Posterior cingulate gyrus (tissue), 11 donors: ENCODE data around the gene CIRBP.
A peak's percentile ranks its signal among the peaks of the same experiment; 100 is the strongest.

ENCODE experiments used
- DNase-seq, 10 donors: peaks; one replicate each; pipeline versions ENCODE4 v3.0.0 to v3.0.0-alpha.2; 2020 to 2021; ENCODE audit warnings: mixed read lengths in 3 of 10
- intact Hi-C: fragments of 100-400 bp; cut with DNase I; formaldehyde crosslinking; loops from one replicate; pipeline ENCODE4 v1.15.1; 2023

Gene CIRBP

DNA sequence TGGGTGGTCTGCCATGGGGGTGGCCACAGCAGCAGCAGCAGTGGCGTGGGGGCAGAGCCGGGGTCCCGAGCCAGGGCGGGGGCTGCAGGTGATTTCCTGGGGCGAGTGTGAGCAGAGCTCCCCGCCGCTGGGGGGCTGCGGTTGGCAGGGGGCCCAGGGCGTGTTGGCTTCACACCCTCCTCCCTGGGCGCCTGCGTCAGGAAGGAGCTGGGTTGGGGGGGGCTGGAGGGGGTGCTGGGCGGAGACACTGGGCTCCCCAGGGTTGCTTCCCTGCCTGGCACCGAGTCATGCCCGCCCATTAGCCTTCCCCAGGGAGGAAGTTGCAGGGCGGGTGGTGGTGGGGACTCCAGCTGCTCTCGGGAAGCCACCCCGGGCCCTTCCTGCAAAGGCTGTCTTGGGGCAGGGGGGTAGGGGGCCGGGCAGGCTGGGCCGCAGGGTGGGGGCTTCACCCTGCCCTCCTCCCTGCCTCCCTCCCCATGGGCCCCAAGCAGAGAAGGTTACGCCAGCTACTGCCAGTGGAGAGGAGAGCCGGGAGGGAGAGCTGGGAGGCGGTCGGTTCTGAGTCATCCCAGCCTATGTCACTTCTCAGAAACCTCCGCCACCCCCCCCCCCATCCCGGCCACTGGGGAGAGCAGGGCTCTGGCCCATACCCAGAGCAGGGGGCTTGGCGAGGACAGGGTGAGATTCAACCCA lies 16.2 kb upstream of the CIRBP start:
- intact Hi-C loops, result no loop called here
- peak; percentile 77 to 98 (median 88) for DNase-seq

DNA sequence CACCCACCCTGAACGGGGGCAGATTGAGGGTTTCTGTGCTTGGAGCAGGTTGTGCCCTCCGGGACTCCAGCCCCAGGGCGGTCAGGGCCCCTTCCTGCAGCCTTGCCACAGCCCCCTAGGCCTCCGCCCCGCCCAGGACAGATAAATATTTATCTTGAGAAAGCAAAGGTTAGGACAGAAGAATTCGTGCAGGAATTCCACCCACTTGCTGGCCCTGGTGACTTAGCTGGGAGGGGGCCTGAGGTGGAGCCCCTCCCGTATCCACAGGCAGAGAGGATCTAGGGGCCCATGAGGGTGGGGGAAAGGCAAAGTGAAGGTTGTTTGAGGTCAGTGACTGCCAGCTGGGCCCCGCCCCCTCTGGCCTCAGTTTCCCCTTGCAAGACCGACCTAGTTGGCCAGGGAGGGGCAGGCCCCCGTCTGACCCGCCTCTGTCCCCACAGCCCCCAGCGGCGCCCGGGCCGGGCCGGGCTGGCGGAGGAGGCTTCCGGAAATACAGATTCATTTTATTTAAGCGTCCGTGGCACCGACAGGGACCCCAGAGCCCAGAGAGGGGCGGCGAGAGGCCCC lies 15.5 kb upstream of the CIRBP start:
- DNase-seq, result peak in 1 of 10 donors; percentile 85
- intact Hi-C loops, result no loop called here

DNA sequence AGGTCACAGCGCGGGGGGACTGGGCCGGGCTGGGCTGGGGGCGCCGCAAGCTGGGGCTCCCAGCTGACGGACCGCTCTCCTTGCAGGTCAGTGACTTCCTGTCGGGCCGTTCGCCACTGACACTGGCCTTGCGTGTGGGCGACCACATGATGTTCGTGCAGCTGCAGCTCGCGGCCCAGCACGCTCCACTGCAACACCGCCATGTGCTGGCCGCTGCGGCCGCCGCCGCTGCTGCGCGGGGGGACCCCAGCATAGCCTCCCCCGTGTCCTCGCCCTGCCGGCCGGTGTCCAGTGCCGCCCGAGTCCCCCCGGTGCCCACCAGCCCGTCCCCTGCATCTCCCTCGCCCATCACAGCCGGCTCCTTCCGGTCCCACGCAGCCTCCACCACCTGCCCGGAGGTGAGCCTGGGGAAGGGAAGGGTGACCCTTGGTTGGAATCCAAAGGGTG lies 15.0 kb upstream of the CIRBP start:
- peak in 7 of 10 donors; percentile 57 to 96 (median 74) for DNase-seq
- intact Hi-C loops, result no loop called here

DNA sequence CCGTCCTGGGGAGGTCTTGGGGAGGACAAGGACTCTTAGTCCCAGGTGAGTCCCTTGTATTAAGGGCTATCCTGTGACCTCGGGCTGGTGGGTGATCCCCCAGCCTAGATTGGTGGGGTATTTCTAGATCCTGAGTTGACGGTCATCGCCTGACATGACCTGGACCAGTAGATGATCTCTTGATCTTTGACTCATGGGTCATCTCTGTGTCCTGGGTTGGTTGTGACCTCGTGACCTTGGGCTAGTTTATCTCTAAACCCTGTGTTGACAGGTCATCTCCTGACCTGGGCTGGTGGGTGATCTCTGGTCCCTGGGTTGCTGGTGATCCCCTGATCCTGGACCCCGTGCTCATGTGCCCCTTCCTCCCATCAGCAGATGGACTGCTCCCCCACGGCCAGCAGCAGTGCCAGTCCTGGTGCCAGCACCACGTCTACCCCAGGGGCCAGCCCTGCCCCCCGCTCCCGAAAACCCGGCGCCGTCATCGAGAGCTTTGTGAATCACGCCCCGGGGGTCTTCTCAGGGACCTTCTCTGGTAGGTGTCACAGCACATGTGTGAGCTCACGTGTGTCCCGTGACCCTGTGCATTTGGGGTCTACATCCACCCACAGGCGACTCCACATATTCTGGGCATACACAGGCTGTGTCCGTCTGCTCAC lies 14.5 kb upstream of the CIRBP start:
- DNase-seq, result no peak
- intact Hi-C loops, result no loop called here

DNA sequence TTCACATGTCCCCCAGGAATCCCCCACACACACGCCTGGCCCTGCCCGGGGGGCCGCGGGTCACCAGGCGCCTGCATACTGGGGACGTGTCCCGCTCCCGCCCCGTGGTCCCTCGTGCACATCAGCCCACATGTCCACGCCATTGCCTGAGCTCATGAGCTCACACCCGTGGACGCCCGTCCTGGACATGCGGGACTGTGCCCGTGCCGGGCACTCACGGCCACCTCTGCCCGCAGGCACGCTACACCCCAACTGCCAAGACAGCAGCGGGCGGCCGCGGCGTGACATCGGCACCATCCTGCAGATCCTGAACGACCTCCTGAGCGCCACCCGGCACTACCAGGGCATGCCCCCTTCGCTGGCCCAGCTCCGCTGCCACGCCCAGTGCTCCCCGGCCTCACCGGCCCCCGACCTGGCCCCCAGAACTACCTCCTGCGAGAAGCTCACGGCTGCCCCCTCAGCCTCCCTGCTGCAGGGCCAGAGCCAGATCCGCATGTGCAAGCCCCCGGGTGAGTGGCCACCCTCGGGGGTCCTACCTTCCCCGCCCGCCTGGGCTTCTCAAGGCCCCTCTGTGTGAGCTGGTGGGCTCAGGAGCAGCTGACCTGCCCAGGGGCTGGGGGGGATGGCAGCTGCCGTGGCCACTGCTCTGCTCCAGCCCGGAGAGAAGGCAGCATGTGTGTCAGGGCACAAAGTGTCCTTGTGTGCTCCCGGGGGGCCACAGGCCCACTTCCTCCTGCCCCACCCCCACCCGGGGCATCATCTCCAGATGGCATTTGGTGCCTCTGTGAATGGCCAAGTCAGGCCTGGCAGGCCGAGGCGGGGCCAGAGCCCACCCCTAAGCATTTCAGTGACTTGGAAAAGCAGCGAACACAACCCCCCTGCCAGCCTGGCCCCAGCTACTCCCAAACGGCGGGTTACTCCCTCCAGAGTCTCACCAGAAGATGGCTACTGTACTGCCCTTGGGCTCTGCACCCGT lies 13.7 kb upstream of the CIRBP start:
- intact Hi-C loops, result no loop called here
- peak in 9 of 10 donors; percentile 66 to 98 (median 80) for DNase-seq

DNA sequence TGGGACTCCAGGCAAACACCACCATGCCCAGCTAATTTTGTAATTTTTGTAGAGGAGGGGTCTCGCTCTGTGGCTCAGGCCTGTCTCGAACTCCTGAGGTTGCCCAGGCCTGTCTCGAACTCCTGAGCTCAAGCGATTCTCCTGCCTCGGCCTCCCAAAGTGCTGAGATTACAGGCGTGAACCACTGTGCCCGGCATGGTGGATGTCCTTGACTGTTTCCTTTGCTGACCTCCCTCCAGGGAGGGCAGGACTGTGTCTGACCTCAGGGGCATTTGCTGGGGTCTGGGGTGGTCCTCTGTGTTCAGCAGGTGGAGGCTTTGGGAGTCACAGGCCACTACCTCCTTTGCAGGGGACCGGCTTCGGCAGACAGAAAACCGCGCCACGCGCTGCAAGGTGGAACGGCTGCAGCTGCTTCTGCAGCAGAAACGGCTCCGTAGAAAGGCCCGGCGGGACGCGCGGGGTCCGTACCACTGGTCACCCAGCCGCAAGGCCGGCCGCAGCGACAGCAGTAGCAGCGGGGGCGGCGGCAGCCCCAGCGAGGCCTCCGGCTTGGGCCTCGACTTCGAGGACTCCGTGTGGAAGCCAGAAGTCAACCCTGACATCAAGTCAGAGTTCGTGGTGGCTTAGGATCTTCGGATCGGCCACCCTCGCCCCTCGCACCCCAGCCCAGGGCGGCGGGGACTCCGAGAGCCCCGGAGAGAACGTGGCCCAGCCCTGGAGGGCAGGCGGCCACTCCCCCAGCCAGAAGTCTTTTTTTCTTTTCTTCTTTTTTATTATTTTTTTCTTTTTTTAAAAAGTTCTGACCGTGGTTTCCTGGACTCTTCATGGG lies 12.3 kb upstream of the CIRBP start:
- intact Hi-C loops, result no loop called here
- DNase-seq, result peak in 1 of 10 donors; percentile 11

DNA sequence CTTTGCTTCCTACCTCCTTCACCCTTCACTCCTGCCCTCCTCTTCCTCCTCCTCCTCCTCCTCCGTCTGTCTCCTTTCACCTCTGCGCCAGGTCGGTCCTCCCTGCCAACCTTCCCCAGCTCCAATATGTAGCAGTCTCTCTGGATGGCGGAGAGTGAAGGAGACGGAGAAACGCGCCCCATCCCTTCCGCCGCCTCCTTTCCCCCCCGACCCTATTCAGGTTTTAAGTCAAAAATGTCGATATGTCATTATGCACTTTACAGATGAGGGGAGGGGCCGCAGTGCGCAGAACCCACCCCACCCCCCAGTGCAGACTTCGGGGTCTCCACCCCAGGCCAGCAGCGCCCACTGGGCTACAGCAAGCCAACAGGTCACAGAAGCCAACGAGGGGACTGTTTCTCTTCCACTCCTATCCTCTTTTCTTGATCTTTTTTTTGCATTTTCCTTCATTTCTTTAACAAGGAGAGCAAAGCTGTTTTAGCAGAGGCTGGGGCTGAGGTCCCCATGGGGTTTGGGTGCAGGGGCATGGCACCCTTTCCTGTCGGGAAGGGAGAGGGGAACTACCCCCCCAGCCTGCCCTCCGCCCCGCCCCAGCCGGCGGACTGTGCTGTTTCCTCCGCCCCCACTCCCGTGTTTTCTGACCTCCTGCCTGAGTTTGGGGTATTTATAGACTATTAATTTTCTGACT lies 11.5 kb upstream of the CIRBP start:
- DNase-seq, result no peak
- intact Hi-C loops, result no loop called here

DNA sequence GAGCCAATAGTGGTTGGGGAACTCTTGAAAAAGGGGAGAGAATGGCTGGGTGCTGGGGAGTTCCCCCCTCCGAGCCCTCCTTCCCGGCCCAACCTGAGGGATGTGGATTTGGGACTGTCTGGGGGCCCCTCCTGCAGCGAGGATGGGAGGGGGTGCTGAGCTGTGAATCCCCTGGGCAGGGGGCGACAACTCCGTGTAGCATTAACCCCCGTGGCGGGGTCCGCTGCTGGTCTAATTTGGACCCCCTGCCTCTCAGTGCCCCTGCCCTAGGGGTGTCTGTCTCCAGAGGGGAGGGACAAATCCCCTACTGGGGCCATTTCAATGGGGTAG lies 11.0 kb upstream of the CIRBP start:
- DNase-seq, result no peak
- intact Hi-C loops, result no loop called here

DNA sequence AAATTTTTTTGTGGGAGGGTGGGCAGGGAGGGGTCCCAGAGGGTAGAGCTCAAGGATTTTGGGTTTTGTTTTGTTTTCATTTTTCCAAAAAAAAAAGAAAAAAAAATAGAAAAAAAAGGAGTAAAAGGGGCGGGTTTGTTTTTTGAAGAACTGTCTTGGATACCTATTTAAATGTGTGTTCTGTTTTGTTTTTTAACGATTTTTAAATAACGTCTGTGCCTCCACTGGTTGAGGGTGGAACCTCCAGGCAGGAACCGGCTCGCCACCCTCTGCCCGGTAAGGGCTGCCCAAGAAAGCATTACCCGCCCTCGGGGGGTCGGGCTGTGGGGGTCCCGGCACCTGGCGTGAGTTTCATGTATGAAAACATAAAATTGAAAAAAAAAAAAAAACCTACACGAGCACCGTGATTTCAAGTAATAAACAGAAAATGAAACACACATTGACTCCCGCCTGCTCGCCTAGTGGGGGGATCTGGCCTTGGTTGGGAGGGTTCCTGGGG lies 10.4 kb upstream of the CIRBP start:
- no peak for DNase-seq
- intact Hi-C loops, result no loop called here

DNA sequence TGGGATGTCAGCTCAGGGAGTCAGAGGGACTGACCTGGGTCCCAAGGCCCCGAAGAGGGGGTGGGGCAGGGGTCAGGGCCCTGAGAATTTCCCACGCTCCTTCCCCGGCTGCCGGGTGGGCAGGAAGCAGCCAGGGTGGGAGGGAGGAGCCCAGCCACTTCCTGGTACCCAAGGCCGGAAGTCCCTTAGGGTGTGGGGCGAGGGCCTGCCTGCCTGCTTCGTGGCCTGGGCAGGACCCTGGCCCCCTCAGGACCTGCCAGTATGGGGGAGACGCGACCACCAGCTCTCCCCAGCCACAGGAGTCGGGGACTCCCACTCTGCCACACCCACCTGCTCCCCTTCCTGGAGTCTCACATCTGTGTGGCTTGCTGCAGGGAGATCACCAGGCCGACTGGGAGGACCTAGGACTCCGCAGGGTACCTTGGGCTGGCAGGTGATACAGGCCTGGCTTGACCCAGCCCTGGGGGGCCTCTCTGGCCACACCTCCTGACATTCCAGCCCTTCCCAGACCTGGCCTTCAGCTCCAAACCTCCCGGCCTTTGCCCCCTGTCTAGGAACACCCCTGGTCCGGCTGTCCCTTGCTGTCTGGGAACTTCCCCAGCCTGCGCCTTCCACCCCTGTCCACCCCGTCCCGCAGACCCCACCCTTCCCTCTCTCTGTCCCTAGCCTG lies 9.8 kb upstream of the CIRBP start:
- DNase-seq, result peak in 1 of 10 donors; percentile 34

DNA sequence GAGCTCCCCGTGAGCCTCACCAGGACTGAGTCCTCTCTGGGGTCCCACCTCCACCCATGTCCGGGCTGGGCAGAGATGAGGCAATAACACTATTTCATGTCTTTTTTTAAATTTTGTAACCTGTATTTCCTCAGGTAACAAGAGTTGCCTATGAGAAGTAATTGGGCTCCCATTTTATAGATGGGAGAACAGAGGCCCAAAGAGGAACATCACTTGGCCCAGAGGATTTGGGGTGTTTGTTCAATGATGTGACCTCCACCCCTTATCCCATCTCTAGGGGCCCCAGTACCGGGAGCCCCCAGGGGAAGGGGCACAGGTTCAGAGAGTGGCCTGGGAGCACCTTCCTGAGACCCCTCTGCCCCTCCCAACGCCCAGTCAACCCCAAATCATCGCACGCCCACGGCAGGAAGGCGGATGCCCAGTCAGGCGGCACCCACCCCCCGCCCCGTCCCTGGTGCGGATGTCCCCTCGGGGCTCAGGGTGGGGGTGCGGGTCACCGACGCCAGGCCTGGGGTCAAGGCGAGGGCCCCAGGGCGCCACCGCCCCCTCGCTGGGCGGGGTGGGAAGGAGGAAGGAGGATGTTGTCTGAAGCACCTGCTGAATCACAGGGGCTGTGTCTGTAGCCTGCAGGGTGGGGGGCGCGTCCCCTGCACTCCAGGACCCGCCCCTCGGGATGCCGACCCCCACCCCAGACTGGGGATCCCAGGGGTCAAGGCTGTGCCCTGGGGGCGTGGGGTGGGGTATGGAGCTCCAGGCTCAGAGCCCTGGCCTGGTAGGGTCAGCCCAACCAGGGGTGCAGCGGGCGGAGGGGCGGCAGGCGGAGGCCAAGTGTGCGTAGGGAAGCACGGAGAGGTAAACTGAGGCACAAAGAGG lies 9.0 kb upstream of the CIRBP start:
- intact Hi-C loops, result no loop called here
- DNase-seq, result no peak

More for the DNA sequence above, 9.8 kb upstream of the CIRBP start:
- intact Hi-C loops, result no loop called here

DNA sequence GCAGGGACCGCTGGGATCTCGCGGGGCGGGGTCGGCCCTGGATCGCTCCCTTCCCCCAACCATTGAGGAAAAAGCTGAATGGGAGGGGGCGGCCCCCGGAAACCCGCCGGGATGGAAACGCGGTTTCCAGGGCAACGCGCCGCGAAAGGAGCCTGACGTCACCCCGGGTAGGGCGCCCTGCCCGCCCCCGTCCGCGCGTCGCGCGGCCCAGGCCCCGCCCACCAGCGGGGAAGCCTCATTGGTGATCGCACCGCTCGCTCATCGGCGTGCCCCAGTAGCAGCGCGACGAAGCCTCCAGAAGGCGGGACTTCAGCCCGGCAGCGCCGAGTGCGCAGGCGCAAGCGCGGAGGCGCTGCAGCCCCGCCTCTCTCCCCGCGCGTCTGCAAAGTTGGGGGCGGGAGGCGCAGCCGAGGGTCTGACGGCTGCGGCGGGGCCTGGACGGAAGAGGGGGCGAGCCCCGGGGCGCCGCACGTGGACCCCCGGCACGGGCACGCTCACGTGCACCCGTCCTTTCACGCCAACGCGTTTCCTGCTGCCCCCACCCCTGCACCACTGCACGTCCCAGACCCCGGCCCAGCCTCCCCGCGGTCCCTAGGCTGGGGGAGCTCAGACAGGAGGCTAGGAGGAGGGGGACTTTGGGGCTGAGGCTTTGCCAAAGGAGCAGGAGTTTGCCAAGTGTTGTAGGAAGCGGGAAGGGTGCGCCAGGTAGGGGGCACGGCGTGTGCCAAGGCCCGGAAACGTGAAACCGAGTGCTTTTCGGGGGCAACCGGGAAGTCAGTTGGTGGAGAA lies 8.2 kb upstream of the CIRBP start:
- peak; percentile 91 to 100 (median 96) for DNase-seq
- intact Hi-C loops, result no loop called here

DNA sequence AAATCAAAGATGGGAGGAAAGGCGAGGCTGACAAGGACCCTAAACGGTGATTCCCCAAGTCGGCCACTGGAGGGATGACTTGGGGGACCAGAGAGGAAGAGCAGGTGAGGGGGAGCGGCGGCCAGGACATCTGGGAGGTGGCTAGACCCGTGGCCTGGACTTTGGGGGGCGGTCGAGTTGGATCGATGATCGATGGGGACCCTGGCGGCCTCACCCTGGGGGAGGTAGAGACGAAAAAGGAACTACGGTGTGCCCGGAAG lies 7.7 kb upstream of the CIRBP start:
- intact Hi-C loops, result no loop called here
- no peak for DNase-seq

DNA sequence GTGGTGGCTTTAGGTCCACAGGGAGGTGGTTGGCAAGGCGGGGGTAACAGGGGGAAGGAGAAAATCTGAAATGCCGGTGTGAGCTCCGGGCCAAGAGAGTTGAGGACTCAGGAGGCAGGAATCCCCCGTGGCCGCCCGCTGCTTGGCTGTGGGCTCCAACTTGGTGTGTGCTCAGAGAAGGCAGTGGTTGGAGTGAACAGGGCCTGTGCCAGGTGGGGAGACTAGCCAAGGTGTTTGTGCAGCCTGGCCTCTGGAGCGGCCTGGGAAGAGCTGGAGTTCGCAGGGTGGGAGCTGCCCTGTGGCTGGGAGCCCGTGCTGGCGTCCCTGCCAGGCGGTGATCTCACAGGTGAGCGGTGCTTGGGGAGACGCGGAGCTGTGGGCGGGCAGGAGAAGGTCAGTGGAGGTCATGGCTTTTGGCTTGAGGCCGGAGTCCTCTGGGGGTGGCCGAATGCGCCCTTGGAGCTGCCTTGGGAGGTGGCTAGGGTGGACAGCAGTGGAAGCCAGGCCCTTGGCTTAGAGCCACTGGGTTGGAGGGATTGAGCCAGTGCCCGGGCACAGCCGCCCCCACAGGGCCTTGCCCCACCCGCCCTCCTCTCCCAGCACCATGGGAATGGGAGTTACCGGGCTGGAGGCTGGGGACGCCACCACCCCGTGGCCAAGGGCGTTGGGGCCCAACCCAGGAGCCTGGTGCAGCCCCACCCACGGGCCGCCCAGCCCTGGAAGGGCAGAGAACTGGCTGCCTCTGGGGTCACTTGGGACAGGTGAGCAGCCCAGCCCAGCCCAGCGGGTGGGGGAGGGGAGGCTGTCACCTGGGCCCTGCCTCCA lies 7.1 kb upstream of the CIRBP start:
- peak in 1 of 10 donors; percentile 89 for DNase-seq
- intact Hi-C loops, result no loop called here

DNA sequence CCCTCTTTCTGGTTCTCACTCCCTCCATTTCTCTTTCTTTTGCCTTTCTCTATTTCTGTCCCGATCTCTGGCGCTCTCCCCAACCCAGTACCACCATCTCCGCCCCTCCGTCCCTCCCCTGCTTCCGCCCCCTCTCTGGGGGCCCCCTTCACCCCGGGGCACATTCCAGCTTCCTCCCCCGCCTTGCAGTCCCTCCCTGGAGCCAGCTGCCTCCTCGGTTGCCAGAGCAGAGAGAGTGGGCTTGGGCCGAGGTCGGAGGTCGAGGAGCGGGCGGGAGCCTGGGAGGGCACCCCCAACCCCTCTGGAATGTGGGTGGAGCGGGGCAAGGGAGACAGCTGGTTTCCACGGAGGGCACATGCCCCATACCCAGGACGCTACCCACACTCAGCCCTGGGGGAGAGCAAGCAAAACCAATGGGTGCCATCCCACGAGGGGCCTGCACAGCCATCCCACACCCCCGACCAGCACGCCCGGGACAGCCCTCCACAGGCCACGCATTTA lies 6.5 kb upstream of the CIRBP start:
- intact Hi-C loops, result no loop called here

DNA sequence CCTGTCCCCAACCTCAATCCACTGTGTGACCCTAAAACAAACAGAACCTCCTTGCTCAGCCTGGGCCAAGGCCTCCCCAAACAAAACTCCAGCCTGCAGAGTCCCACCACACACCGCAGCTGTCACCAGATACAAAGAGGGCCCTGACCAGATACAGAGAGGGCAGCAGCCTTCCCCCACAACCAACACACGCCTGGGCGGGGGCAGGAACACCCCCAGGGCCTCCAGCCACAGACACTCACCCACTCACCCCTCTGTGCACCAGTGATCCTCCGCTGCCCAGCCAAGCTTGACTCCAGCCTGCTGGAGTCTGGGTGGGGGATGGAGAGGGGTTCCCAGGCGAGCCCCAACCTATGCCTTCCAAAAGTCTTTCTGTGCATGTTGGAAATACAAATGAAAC lies 5.9 kb upstream of the CIRBP start:
- no peak for DNase-seq
- intact Hi-C loops, result no loop called here

More for the DNA sequence above, 6.5 kb upstream of the CIRBP start:
- no peak for DNase-seq
